Measurements from ENCODE around the gene TJP3. TPM values are rescaled to one million over a fixed set of nuclear protein-coding genes. Genes with fewer than 3 reads are reported as not detected.

The TJP3 gene
- total and polyA plus RNA-seq, 10 of the 15 experiments (the other 5 are each of a cell fraction or from before 2014, with no cell fraction given), result 0.04 to 1.2 (median 0.29) TPM; not detected in 6

GRCh38 chr19:3696660-3696995, 11.6 kb upstream of the TJP3 start (continued):
- TF ChIP-seq REST (IDR thresholded peaks at IDR 0.05; ENCODE audit: low read depth, low read length) (no peak), SREBF1 (IDR thresholded peaks at IDR 0.05; ENCODE audit: low read length) (no peak), RBBP5 (conservative IDR thresholded peaks at IDR 0.05) (no peak), IRF5 (IDR thresholded peaks at IDR 0.05; ENCODE audit: borderline replicate concordance) (no peak), ZBTB33 (IDR thresholded peaks at IDR 0.05) (no peak), NFYA (IDR thresholded peaks at IDR 0.05; ENCODE audit: borderline replicate concordance, low read depth, low read length) (no peak), KAT2A (conservative IDR thresholded peaks at IDR 0.05; ENCODE audit: control insufficient read depth, low read depth, low read length) (no peak), CTCF (IDR thresholded peaks at IDR 0.05 in 2 of 3, conservative IDR thresholded peaks at IDR 0.05 in 1 of 3; ENCODE audit: control insufficient read depth in 2 of 3, extremely low read depth in 1 of 3, insufficient read depth in 1 of 3, low read depth in 3 of 3, low read length in 3 of 3) (no peak)

Data from GM12878 (cell line).